H1 (cell line): ENCODE measurements around the gene CFDP1.
A peak's percentile ranks its signal among the peaks of the same experiment; 100 is the strongest.

Experiments
- ATF3 ChIP-seq: IDR thresholded peaks from 2 replicates; pipeline ENCODE4 v1.6.1; 2011; ENCODE audit warnings: low read depth, mild to moderate bottlenecking, low read length; ENCODE audit not compliant: insufficient read depth
- CHD1 ChIP-seq: IDR thresholded peaks from 2 replicates; pipeline ENCODE4 v1.6.1; 2012; ENCODE audit warnings: low read depth, low read length, improper control_type of control experiment
- CTCF ChIP-seq, 3 experiments: IDR thresholded peaks; 1 replicate in 2 of 3; 2 replicates in 1 of 3; pipeline versions ENCODE4 v1.5.1 to v1.6.1; 2011; ENCODE audit warnings: low read length in 3 of 3, mild to moderate bottlenecking in 3 of 3, inconsistent platforms in 2 of 3, low read depth in 1 of 3, moderate library complexity in 1 of 3; ENCODE audit not compliant: insufficient read depth in 1 of 3; ENCODE audit errors: control extremely low read depth in 1 of 3
- EZH2 ChIP-seq: fragments of 200-600 bp; sonication (generic); IDR thresholded peaks from 2 replicates; pipeline ENCODE4 v1.7.1; 2012; ENCODE audit warnings: low read depth, mild to moderate bottlenecking, moderate library complexity, low read length, inconsistent platforms; ENCODE audit not compliant: severe bottlenecking
- PHF8 ChIP-seq: fragments of 200-600 bp; sonication (generic); conservative IDR thresholded peaks from 2 replicates; pipeline ENCODE4 v1.7.1; 2012; ENCODE audit warnings: low read depth, mild to moderate bottlenecking, inconsistent platforms, low read length, moderate library complexity
- POLR2A ChIP-seq, 2 experiments: IDR thresholded peaks; 1 replicate in 1 of 2; 2 replicates in 1 of 2; pipeline ENCODE4 v1.6.1; 2011; ENCODE audit warnings: low read depth in 2 of 2, low read length in 2 of 2, mild to moderate bottlenecking in 2 of 2; ENCODE audit errors: control extremely low read depth in 1 of 2
- POLR2AphosphoS5 ChIP-seq: IDR thresholded peaks from 2 replicates; pipeline ENCODE4 v1.6.1; 2011; ENCODE audit warnings: low read depth, low read length
- RFX5 ChIP-seq: IDR thresholded peaks from 2 replicates; pipeline ENCODE4 v1.6.1; 2011; ENCODE audit warnings: low read depth, low read length, improper control_type of control experiment, borderline replicate concordance
- SP1 ChIP-seq: IDR thresholded peaks from 2 replicates; pipeline ENCODE4 v1.6.1; 2011; ENCODE audit warnings: low read depth, low read length
- SP2 ChIP-seq: IDR thresholded peaks from 2 replicates; pipeline ENCODE4 v1.6.1; 2012; ENCODE audit warnings: mild to moderate bottlenecking, low read length, inconsistent platforms
- TAF1 ChIP-seq: IDR thresholded peaks from 2 replicates; pipeline ENCODE4 v1.6.1; 2011; ENCODE audit warnings: mild to moderate bottlenecking, low read depth, low read length

- TF ChIP-seq CTCF (IDR thresholded peaks at IDR 0.05; ENCODE audit: control extremely low read depth in 1 of 3, insufficient read depth in 1 of 3, low read depth in 1 of 3, low read length in 3 of 3) (peak in 2 of 3 experiments; percentile 32 to 47; a peak in 2 of 4 replicates), TAF1 (no peak), PHF8 (no peak), RFX5 (no peak), SP1 (no peak), POLR2AphosphoS5 (no peak), EZH2 (no peak), POLR2A (IDR thresholded peaks at IDR 0.05; ENCODE audit: control extremely low read depth in 1 of 2, low read depth in 2 of 2, low read length in 2 of 2) (no peak), CHD1 (no peak), ATF3 (no peak), SP2 (no peak)
These were observed 47.7 kb downstream of the CFDP1 start for GRCh38 chr16:75385507-75386152.
